CD4-positive, CD25-positive, alpha-beta regulatory T cell (primary cell): ENCODE data around the gene GPR33. TPM values are rescaled to one million over a fixed set of nuclear protein-coding genes. Genes with fewer than 3 reads are reported as not detected.

Experiments used
- ATAC-seq, 2 donors: fragments of 150-1000 bp; cut with Tn5 transposase; one replicate each; pipeline ENCODE4 v1.10.0; 2021; ENCODE audit warnings: low read depth in 2 of 2, moderate number of reproducible peaks in 2 of 2, moderate library complexity in 1 of 2
- DNase-seq, 3 donors: peaks; one replicate each; pipeline versions ENCODE4 v3.0.0 to v3.0.0-alpha.2; 2012 to 2022; ENCODE audit warnings: mixed read lengths in 1 of 3
- H3K27ac ChIP-seq: one replicate; pipeline ENCODE4 v1.7.0; 2013; ENCODE audit warnings: mild to moderate bottlenecking, low read length; ENCODE audit not compliant: insufficient read depth, poor library complexity, severe bottlenecking
- H3K27me3 ChIP-seq: one replicate; pipeline ENCODE4 v1.7.0; 2013; ENCODE audit warnings: low read length; ENCODE audit not compliant: control insufficient read depth, insufficient read depth
- H3K36me3 ChIP-seq: one replicate; pipeline ENCODE4 v1.7.0; 2013; ENCODE audit warnings: mild to moderate bottlenecking, low read length, moderate library complexity; ENCODE audit not compliant: control insufficient read depth, insufficient read depth
- H3K4me1 ChIP-seq: 2 replicates; pipeline ENCODE4 v1.7.0; 2013; ENCODE audit warnings: mild to moderate bottlenecking, low read length; ENCODE audit not compliant: insufficient read depth, control insufficient read depth, poor library complexity, severe bottlenecking
- H3K4me3 ChIP-seq: one replicate; pipeline ENCODE4 v1.7.0; 2013; ENCODE audit warnings: low read depth, mild to moderate bottlenecking, low read length, moderate library complexity
- H3K9me3 ChIP-seq, 2 experiments: 1 replicate in 1 of 2; 2 replicates in 1 of 2; pipeline ENCODE4 v1.7.0; 2013; ENCODE audit warnings: low read length in 2 of 2, mild to moderate bottlenecking in 1 of 2, moderate library complexity in 1 of 2; ENCODE audit not compliant: control insufficient read depth in 2 of 2
- H3K27ac Mint-ChIP-seq, 3 donors: one replicate each; pipeline ENCODE4 v1.8.0; 2020 to 2022; ENCODE audit warnings: mild to moderate bottlenecking in 3 of 3, mixed read lengths in 3 of 3, moderate library complexity in 2 of 3
- H3K27me3 Mint-ChIP-seq: one replicate; pipeline ENCODE4 v1.8.0; 2022; ENCODE audit warnings: mild to moderate bottlenecking, mixed read lengths
- H3K36me3 Mint-ChIP-seq: one replicate; pipeline ENCODE4 v1.8.0; 2020; ENCODE audit warnings: mixed read lengths
- H3K4me1 Mint-ChIP-seq, 4 donors: one replicate each; pipeline ENCODE4 v1.8.0; 2020 to 2022; ENCODE audit warnings: mixed read lengths in 4 of 4, mild to moderate bottlenecking in 1 of 4
- H3K4me3 Mint-ChIP-seq, 4 donors: one replicate each; pipeline ENCODE4 v1.8.0; 2020 to 2022; ENCODE audit warnings: mild to moderate bottlenecking in 4 of 4, mixed read lengths in 4 of 4, moderate library complexity in 3 of 4
- H3K9me3 Mint-ChIP-seq, 7 donors: one replicate each; pipeline ENCODE4 v1.8.0; 2020 to 2022; ENCODE audit warnings: mixed read lengths in 7 of 7, mild to moderate bottlenecking in 3 of 7, moderate library complexity in 2 of 7
- polyA plus RNA-seq, 4 donors: library from polyadenylated mRNA; unstranded; fragments of 300-500 nt; fragmentation: Illumina TruSeq; gene quantifications; one replicate each; pipeline ENCODE4 v1.2.3, GENCODE V29; 2021
- total RNA-seq: library from RNA; stranded (reverse); gene quantifications from one replicate; pipeline ENCODE4 v1.2.3, GENCODE V29; 2022

Gene GPR33
- total and polyA plus RNA-seq, 5 donors from 2014 or later: not detected

DNA sequence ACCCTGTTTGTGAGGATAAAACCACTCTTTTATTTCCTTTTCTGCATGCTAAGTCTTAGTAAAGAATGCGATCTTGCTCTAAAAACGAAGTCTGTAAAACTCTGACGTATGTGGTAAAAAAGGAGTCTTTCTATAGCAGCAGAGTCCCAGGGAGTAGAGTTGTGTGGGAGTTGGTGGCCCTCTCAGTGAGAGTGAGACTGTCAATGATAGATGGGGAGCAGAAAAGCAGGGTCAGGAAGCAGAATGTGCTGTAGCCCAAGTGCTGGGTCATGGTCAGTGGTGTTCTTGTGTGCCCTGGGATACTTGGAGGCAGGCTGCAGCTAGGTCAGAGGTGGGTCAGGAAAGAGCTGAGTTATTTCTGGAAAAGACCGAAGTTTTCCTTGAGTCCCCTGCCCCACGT lies 20.3 kb upstream of the GPR33 start:
- no peak overlapping the region for H3K4me3 ChIP-seq
- H3K27ac ChIP-seq: no peak overlapping the region
- no peak for ATAC-seq
- Mint-ChIP-seq H3K9me3 (no peaks in the 10 kb centered on the region), H3K4me1 (no peaks in the 10 kb centered on the region), H3K27ac (no peak overlapping the region), H3K36me3 (no peaks in the 10 kb centered on the region), H3K4me3 (no peak overlapping the region), H3K27me3 (peaks cover 14% of the 10 kb centered on the region)
- no peaks in the 10 kb centered on the region for H3K27me3 ChIP-seq
- no peak for DNase-seq
- H3K4me1 ChIP-seq: no peaks in the 10 kb centered on the region
- H3K9me3 ChIP-seq: no peaks in the 10 kb centered on the region
- no peaks in the 10 kb centered on the region for H3K36me3 ChIP-seq

DNA sequence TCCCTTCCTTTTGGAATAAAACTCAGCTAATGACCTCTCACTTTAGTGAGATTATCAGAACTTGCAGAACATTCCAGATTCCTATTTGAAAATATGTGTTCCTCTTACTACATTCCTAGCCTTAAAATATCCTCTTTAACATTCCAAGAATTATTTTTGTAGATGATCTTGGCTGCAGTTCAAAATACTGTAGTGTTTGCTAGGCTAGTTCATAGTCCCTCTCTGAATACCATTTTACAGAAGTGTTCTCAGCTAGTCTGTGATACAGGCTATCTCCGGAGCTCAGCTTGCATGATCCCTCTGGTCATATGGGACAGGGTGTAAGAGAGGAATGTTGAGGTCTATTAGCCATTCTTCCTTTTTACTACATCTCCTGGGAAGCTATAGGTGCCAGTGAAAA lies 17.6 kb upstream of the GPR33 start:
- Histone ChIP-seq H3K27me3 (no peaks in the 10 kb centered on the region), H3K4me1 (no peaks in the 10 kb centered on the region), H3K9me3 (no peaks in the 10 kb centered on the region), H3K4me3 (no peak overlapping the region), H3K36me3 (no peaks in the 10 kb centered on the region), H3K27ac (no peak overlapping the region)
- Mint-ChIP-seq H3K9me3 (no peaks in the 10 kb centered on the region), H3K4me3 (no peak overlapping the region), H3K27me3 (peaks cover 9% of the 10 kb centered on the region), H3K4me1 (no peaks in the 10 kb centered on the region), H3K27ac (no peak overlapping the region), H3K36me3 (no peaks in the 10 kb centered on the region)
- DNase-seq: no peak
- no peak for ATAC-seq

- no peak for ATAC-seq
- no peak for DNase-seq
- peaks cover 0 to 4% (median 0%) of the 10 kb centered on the region in 7 donors for H3K9me3 Mint-ChIP-seq
- H3K27ac Mint-ChIP-seq: no peak overlapping the region
- H3K27me3 Mint-ChIP-seq: peaks cover 6% of the 10 kb centered on the region
- no peaks in the 10 kb centered on the region for H3K27me3 ChIP-seq
- no peak overlapping the region for H3K27ac ChIP-seq
- no peaks in the 10 kb centered on the region for H3K9me3 ChIP-seq
- H3K36me3 Mint-ChIP-seq: no peaks in the 10 kb centered on the region
- H3K4me1 Mint-ChIP-seq: no peaks in the 10 kb centered on the region
- H3K36me3 ChIP-seq: no peaks in the 10 kb centered on the region
- H3K4me1 ChIP-seq: no peaks in the 10 kb centered on the region
- no peak overlapping the region for H3K4me3 ChIP-seq
- no peak overlapping the region for H3K4me3 Mint-ChIP-seq
Measured at GRCh38 chr14:31501870-31502269, 14.0 kb upstream of the GPR33 start.

DNA sequence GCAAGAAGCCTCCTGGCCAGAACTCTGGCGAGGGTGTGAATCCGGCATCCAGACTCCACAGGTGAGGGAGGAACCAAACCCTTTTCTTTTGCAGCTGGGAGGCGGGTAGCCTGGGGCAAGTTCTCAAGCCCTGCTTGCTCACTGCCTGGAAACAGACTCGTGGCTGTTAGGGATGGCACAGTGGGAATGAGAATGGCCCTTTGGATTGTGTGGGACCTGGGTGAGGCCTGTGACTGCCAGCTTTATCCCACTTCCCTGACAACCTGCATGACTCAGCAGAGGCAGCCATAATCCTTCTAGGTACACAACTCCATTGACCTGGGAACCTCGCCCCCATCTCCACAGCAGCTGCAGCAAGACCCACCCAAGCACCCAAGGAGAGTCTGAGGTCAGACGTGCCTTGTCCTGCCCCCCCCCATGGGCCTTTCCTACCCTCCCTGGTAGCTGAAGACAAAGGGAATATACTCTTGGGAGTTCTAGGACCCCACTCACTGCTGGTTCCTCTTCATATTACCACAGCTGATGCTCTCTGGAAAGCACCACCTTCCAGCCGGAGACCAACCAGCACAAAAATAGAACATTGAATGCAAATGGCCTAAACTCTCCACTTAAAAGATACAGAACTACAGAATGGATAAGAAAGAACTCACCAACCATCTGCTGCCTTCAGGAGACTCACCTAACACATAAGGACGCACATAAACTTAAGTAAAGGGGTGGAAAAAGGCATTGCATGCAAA lies 5.1 kb upstream of the GPR33 start:
- H3K27me3 Mint-ChIP-seq: peaks cover 27% of the 10 kb centered on the region
- Histone ChIP-seq H3K9me3 (no peaks in the 10 kb centered on the region), H3K36me3 (no peaks in the 10 kb centered on the region), H3K27ac (no peak overlapping the region), H3K27me3 (peaks cover 4% of the 10 kb centered on the region), H3K4me3 (no peak overlapping the region), H3K4me1 (no peaks in the 10 kb centered on the region)
- H3K36me3 Mint-ChIP-seq: no peaks in the 10 kb centered on the region
- H3K4me3 Mint-ChIP-seq: no peak overlapping the region
- DNase-seq (no peak), ATAC-seq (no peak)
- H3K4me1 Mint-ChIP-seq: no peaks in the 10 kb centered on the region
- H3K9me3 Mint-ChIP-seq: peaks cover 0 to 5% (median 0%) of the 10 kb centered on the region in 7 donors
- no peak overlapping the region for H3K27ac Mint-ChIP-seq

GRCh38 chr14:31489691-31490090 lies 1.9 kb upstream of the GPR33 start:
- H3K27ac ChIP-seq: no peak overlapping the region
- Mint-ChIP-seq H3K4me3 (no peak overlapping the region), H3K27ac (no peak overlapping the region), H3K36me3 (no peaks in the 10 kb centered on the region), H3K4me1 (no peaks in the 10 kb centered on the region), H3K27me3 (peaks cover 30% of the 10 kb centered on the region), H3K9me3 (peaks cover 0 to 2% (median 2%) of the 10 kb centered on the region in 7 donors)
- H3K9me3 ChIP-seq: no peaks in the 10 kb centered on the region
- H3K4me3 ChIP-seq: no peak overlapping the region
- peaks cover 4% of the 10 kb centered on the region for H3K27me3 ChIP-seq
- ATAC-seq (no peak), DNase-seq (no peak)
- no peaks in the 10 kb centered on the region for H3K36me3 ChIP-seq
- no peaks in the 10 kb centered on the region for H3K4me1 ChIP-seq

DNA sequence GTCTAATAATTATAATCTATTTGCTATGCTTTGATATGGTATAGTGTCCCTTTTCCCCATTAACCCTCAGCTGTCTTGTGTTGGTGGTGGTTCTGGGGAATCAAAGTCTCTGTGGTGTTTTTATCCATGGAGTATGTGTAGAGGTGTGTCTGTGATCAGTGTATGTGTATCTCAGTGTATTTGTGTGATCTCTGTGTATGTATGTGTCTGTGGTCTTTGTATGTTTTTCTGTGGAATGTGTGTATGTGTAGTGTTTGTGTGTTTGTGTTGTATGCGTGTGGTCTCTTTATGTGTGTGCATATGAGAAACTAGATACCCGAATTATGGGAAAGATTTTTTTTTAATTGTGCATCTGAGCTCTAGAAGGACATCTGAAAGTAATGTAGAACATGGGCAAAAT lies 1.1 kb downstream of the GPR33 start:
- Histone ChIP-seq H3K9me3 (no peaks in the 10 kb centered on the region), H3K36me3 (no peaks in the 10 kb centered on the region), H3K27me3 (peaks cover 4% of the 10 kb centered on the region), H3K4me1 (no peaks in the 10 kb centered on the region), H3K27ac (no peak overlapping the region), H3K4me3 (no peak overlapping the region)
- H3K27ac Mint-ChIP-seq: no peak overlapping the region
- peaks cover 33% of the 10 kb centered on the region for H3K27me3 Mint-ChIP-seq
- H3K4me1 Mint-ChIP-seq: no peaks in the 10 kb centered on the region
- DNase-seq (no peak), ATAC-seq (no peak)
- H3K9me3 Mint-ChIP-seq: peaks cover 0 to 2% (median 0%) of the 10 kb centered on the region in 7 donors
- H3K4me3 Mint-ChIP-seq: no peak overlapping the region
- no peaks in the 10 kb centered on the region for H3K36me3 Mint-ChIP-seq

GRCh38 chr14:31484754-31485153 lies 3.1 kb downstream of the GPR33 start:
- Histone ChIP-seq H3K9me3 (no peaks in the 10 kb centered on the region), H3K4me3 (no peak overlapping the region), H3K36me3 (no peaks in the 10 kb centered on the region), H3K4me1 (no peaks in the 10 kb centered on the region), H3K27ac (no peak overlapping the region), H3K27me3 (peaks cover 4% of the 10 kb centered on the region)
- Mint-ChIP-seq H3K4me3 (no peak overlapping the region), H3K27ac (no peak overlapping the region), H3K27me3 (peaks cover 23% of the 10 kb centered on the region), H3K4me1 (no peaks in the 10 kb centered on the region), H3K9me3 (peaks cover 0 to 2% (median 0%) of the 10 kb centered on the region in 7 donors), H3K36me3 (no peaks in the 10 kb centered on the region)
- ATAC-seq: no peak
- no peak for DNase-seq

- Histone ChIP-seq H3K9me3 (no peaks in the 10 kb centered on the region), H3K4me1 (no peaks in the 10 kb centered on the region), H3K36me3 (no peaks in the 10 kb centered on the region), H3K4me3 (no peak overlapping the region), H3K27ac (no peak overlapping the region), H3K27me3 (peaks cover 3% of the 10 kb centered on the region)
- no peak for ATAC-seq
- H3K4me1 Mint-ChIP-seq: no peaks in the 10 kb centered on the region
- no peak overlapping the region for H3K4me3 Mint-ChIP-seq
- DNase-seq: no peak
- H3K27ac Mint-ChIP-seq: no peak overlapping the region
- H3K27me3 Mint-ChIP-seq: peaks cover 27% of the 10 kb centered on the region
- H3K36me3 Mint-ChIP-seq: no peaks in the 10 kb centered on the region
- H3K9me3 Mint-ChIP-seq: peaks cover 0 to 3% (median 0%) of the 10 kb centered on the region in 7 donors
Measured at GRCh38 chr14:31480156-31480555, 7.7 kb downstream of the GPR33 start.
